ENCODE data around the gene ARHGEF10L. TPM values are rescaled to one million over a fixed set of nuclear protein-coding genes. Genes with fewer than 3 reads are reported as not detected.

The ARHGEF10L gene
- total RNA-seq, 1 donor from 2014 or later = 3.1 TPM

DNA sequence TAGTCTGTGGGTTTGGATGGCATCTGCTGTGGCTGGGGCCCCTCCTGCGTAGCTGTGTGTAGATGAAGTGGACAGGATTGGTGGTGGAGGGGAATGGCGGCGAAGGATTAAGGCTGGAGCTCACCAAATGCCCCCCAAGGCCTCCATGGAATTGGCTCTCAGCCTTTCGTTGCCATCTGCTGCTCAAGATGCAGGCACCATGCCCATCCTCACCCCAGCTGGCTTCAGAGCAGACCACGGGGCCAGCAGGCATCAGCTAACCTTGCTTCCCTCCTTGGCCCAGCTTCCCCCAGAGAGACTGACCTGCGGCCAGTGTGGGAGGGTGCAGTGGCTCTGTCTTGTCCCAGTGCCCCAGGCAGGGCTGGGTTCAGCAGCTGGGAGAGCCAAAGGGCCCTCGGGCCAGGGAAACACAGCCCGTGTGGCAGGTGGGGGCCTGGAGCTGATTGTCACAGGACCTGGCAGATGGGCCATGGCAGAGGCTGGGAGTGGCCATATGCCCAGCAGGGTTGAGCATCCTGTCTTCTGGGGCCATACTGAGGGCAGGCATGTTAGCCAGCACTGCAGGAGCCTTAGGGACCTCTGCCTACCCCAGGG, 148.8 kb downstream of the ARHGEF10L start:
- Mint-ChIP-seq H3K4me3 (ENCODE audit: unreplicated experiment) (no peak overlapping the region), H3K27me3 (ENCODE audit: unreplicated experiment) (peaks cover 13% of the 10 kb centered on the region), H3K36me3 (ENCODE audit: low read depth, unreplicated experiment) (peaks cover 4% of the 10 kb centered on the region), H3K4me1 (ENCODE audit: unreplicated experiment) (peaks cover 7% of the 10 kb centered on the region), H3K27ac (ENCODE audit: unreplicated experiment) (no peak overlapping the region), H3K9me3 (ENCODE audit: unreplicated experiment) (no peaks in the 10 kb centered on the region)
- TF ChIP-seq, protein P1, sequence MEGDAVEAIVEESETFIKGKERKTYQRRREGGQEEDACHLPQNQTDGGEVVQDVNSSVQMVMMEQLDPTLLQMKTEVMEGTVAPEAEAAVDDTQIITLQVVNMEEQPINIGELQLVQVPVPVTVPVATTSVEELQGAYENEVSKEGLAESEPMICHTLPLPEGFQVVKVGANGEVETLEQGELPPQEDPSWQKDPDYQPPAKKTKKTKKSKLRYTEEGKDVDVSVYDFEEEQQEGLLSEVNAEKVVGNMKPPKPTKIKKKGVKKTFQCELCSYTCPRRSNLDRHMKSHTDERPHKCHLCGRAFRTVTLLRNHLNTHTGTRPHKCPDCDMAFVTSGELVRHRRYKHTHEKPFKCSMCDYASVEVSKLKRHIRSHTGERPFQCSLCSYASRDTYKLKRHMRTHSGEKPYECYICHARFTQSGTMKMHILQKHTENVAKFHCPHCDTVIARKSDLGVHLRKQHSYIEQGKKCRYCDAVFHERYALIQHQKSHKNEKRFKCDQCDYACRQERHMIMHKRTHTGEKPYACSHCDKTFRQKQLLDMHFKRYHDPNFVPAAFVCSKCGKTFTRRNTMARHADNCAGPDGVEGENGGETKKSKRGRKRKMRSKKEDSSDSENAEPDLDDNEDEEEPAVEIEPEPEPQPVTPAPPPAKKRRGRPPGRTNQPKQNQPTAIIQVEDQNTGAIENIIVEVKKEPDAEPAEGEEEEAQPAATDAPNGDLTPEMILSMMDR (IDR thresholded peaks at IDR 0.05; ENCODE audit: unreplicated experiment) = no peak
- DNase-seq (ENCODE audit: low spot score) = no peak

DNA sequence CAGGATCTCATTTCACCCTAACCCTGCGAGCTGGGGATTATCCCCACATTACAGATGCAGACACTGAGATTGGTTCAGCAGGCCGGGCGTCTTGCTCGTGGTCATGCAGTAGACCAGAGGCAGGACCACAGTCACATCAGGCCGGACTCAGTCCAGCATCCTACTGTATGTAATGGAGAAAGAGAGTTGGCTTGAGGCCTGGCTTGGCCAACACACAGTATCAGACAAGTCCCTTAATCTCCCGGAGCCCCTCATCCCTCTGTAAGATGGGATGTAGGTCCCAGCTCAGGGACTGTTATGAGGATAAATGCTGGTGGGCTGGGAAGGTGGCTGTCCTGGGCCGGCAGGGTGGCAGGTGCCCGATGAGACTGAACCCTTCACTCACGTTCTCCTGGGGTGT, 149.5 kb downstream of the ARHGEF10L start:
- Mint-ChIP-seq H3K4me1 (ENCODE audit: unreplicated experiment) (peaks cover 7% of the 10 kb centered on the region), H3K36me3 (ENCODE audit: low read depth, unreplicated experiment) (peaks cover 4% of the 10 kb centered on the region), H3K27me3 (ENCODE audit: unreplicated experiment) (peaks cover 13% of the 10 kb centered on the region), H3K4me3 (ENCODE audit: unreplicated experiment) (no peak overlapping the region), H3K27ac (ENCODE audit: unreplicated experiment) (no peak overlapping the region), H3K9me3 (ENCODE audit: unreplicated experiment) (no peaks in the 10 kb centered on the region)
- TF ChIP-seq, protein P1 (IDR thresholded peaks at IDR 0.05; ENCODE audit: unreplicated experiment) = no peak
- DNase-seq (ENCODE audit: low spot score) = no peak

DNA sequence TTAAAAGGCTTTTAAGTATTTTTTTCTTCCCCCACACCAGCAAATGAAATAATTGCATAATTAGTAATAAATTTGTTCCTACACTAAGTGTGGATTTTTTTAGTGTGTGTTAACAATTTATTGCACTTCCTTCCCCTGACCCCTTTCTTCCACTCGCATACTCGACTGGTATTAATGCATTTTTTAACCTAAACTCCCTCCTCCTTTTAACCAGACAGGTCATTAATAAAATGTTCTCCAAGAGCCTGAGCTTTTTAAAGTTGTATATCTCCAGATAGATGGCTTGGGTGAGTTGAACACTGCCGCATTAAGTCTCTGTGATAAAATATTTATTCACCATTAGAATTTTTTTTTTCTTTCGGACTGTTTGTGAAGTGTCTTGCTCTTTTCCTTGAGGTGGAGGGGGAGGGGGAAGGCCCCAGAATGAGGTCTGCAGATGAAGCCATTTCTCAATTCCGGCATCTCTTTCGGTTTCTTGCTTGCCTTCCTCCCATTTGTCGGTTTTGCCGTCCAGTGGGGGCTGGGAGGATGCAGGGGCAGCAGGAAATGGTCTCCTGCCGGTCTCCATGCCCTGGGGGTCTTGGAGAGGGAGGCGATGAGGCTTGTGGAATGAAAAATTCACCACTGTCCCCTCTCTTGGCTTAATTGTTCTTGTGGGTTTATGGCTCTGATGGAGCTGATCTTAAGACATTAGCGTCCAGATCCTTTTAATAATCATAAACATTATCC, 151.6 kb downstream of the ARHGEF10L start:
- Mint-ChIP-seq H3K27me3 (ENCODE audit: unreplicated experiment) (peaks cover 9% of the 10 kb centered on the region), H3K36me3 (ENCODE audit: low read depth, unreplicated experiment) (no peaks in the 10 kb centered on the region), H3K9me3 (ENCODE audit: unreplicated experiment) (no peaks in the 10 kb centered on the region), H3K27ac (ENCODE audit: unreplicated experiment) (no peak overlapping the region), H3K4me1 (ENCODE audit: unreplicated experiment) (peaks cover 8% of the 10 kb centered on the region), H3K4me3 (ENCODE audit: unreplicated experiment) (no peak overlapping the region)
- TF ChIP-seq, protein P1 (IDR thresholded peaks at IDR 0.05; ENCODE audit: unreplicated experiment) = no peak
- DNase-seq (ENCODE audit: low spot score) = no peak

DNA sequence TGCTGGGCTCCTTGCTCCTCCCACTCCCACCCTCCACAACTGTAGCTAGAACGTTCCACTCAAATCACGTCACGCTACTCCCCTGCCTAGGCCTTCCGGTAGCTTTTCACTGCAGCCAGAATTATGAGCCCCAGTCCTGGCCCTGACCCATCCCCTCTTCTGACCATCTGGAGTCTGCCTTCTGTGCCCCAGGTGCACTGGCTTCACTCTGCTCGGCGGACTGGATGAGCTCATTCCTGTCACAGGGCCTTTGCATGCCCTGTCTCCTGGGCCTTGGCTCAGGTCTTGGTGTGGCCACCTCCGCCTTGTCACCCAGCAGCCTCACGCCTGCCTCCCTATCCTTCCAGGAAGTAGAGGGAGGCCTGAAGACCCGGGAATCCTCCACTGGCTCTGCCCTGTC, 153.1 kb downstream of the ARHGEF10L start:
- Mint-ChIP-seq H3K4me3 (ENCODE audit: unreplicated experiment) (no peak overlapping the region), H3K27me3 (ENCODE audit: unreplicated experiment) (peaks cover 9% of the 10 kb centered on the region), H3K9me3 (ENCODE audit: unreplicated experiment) (no peaks in the 10 kb centered on the region), H3K36me3 (ENCODE audit: low read depth, unreplicated experiment) (no peaks in the 10 kb centered on the region), H3K27ac (ENCODE audit: unreplicated experiment) (no peak overlapping the region), H3K4me1 (ENCODE audit: unreplicated experiment) (peaks cover 13% of the 10 kb centered on the region)
- DNase-seq (ENCODE audit: low spot score) = no peak
- TF ChIP-seq, protein P1 (IDR thresholded peaks at IDR 0.05; ENCODE audit: unreplicated experiment) = no peak
